H54 (cell line): ENCODE results near the gene ERBB3.
"Not testable (repeated sequence)": the region's sequence is repeated elsewhere in the genome, so short reads cannot be mapped to it uniquely, and the experiment has no call there.

ENCODE experiments used
- DNase-seq: peaks from one replicate; pipeline ENCODE4 v3.0.0; 2011; ENCODE audit warnings: low spot score, mixed read lengths; ENCODE audit not compliant: insufficient read length
- FAIRE-seq: peaks from 3 replicates; lab custom pipeline; 2011; peaks lifted over from hg19 to GRCh38; lab: Jason Lieb, UNC
- POLR2A ChIP-seq: IDR thresholded peaks from 2 replicates; pipeline ENCODE4 v1.6.1; 2011; ENCODE audit warnings: low read depth, mild to moderate bottlenecking, low read length

Gene ERBB3

GRCh38 chr12:56114084-56114483 lies 34.1 kb downstream of the ERBB3 start:
- TF ChIP-seq POLR2A: no peak
- no peak for FAIRE-seq
- no peak for DNase-seq

- FAIRE-seq (no peak), DNase-seq (no peak)
- no peak for TF ChIP-seq POLR2A
These were observed 35.4 kb downstream of the ERBB3 start for GRCh38 chr12:56115329-56115728.

GRCh38 chr12:56116267-56117081 lies 36.5 kb downstream of the ERBB3 start, which contains the start of gene RPL41:
Gene RPL41 (plus strand): TSS chr12:56116633.
- peak; percentile 74 for FAIRE-seq
- TF ChIP-seq POLR2A: peak; percentile 92
- DNase-seq: peak; percentile 25

GRCh38 chr12:56117082-56117706 lies 37.2 kb downstream of the ERBB3 start:
- FAIRE-seq, DNase-seq: not testable (repeated sequence)

- peak; percentile 97 for TF ChIP-seq POLR2A
- DNase-seq: peak; percentile 76
- peak; percentile 96 for FAIRE-seq
These were observed 38.1 kb downstream of the ERBB3 start, which contains the start of gene ZC3H10 for GRCh38 chr12:56117778-56118687. Gene ZC3H10 (plus strand): TSS chr12:56118266. CDS start chr12:56120563, 2,297 bp downstream.

- no peak for FAIRE-seq
- TF ChIP-seq POLR2A: no peak
- no peak for DNase-seq
These were observed 38.9 kb downstream of the ERBB3 start for GRCh38 chr12:56118688-56119357.

GRCh38 chr12:56119361-56119796 lies 39.4 kb downstream of the ERBB3 start:
- no peak for FAIRE-seq
- peak; percentile 61 for DNase-seq
- TF ChIP-seq POLR2A: no peak

- no peak for TF ChIP-seq POLR2A
- DNase-seq: no peak
- no peak for FAIRE-seq
These were observed 40.3 kb downstream of the ERBB3 start for GRCh38 chr12:56120158-56120846.

- no peak for DNase-seq
- no peak for TF ChIP-seq POLR2A
- no peak for FAIRE-seq
These were observed 41.4 kb downstream of the ERBB3 start for GRCh38 chr12:56121204-56121870.

- TF ChIP-seq POLR2A: no peak
- no peak for DNase-seq
- FAIRE-seq: no peak
These were observed 42.7 kb downstream of the ERBB3 start for GRCh38 chr12:56122637-56123036.

GRCh38 chr12:56124133-56124532 lies 44.2 kb downstream of the ERBB3 start:
- no peak for TF ChIP-seq POLR2A
- FAIRE-seq: no peak
- no peak for DNase-seq

GRCh38 chr12:56126732-56127239 lies 46.8 kb downstream of the ERBB3 start:
- FAIRE-seq (no peak), DNase-seq (no peak)
- no peak for TF ChIP-seq POLR2A

GRCh38 chr12:56127485-56127887 lies 47.5 kb downstream of the ERBB3 start:
- DNase-seq (no peak), FAIRE-seq (no peak)
- TF ChIP-seq POLR2A: no peak
